ENCODE data around the gene COX7A2.

COX7A2 gene

GRCh38 chr6:75284632-75285282 is 41.2 kb upstream of the COX7A2 start, which contains the start of gene TMEM30A:
Gene TMEM30A, minus strand, starts transcription at chr6:75284792. Its CDS starts 154 bp downstream, at chr6:75284638.
- Histone ChIP-seq H2AFZ (ENCODE audit: low read length) (peak within 1 kb of the TSS; percentile 77), H3K36me3 (replicated peaks; ENCODE audit: insufficient read depth, low read length) (no peaks in the 10 kb centered on the region), H3K4me3 (ENCODE audit: low read length) (peak within 1 kb of the TSS; percentile 85), H3K9me2 (replicated peaks; ENCODE audit: insufficient read depth, low read length) (no peaks in the 10 kb centered on the region), H3K27me3 (replicated peaks; ENCODE audit: insufficient read depth, low read length) (no peaks in the 10 kb centered on the region), H3F3A (ENCODE audit: insufficient read depth, low read length) (peaks cover 6% of the 10 kb centered on the region), H3K4me1 (ENCODE audit: low read length) (peaks cover 13% of the 10 kb centered on the region), H3K79me2 (ENCODE audit: low read length) (peaks cover 48% of the 10 kb centered on the region), H3K4me2 (ENCODE audit: low read depth, low read length) (peak within 1 kb of the TSS; percentile 83), H4K20me1 (ENCODE audit: insufficient read depth, low read length) (peaks cover 5% of the 10 kb centered on the region; the same call in 1 of the 2 replicates), H3K27ac (ENCODE audit: low read length) (peak within 1 kb of the TSS; percentile 72), H3K9me3 (replicated peaks; ENCODE audit: insufficient read depth, low read length) (no peaks in the 10 kb centered on the region), H3K9ac (ENCODE audit: low read length) (peak within 1 kb of the TSS; percentile 71)
- TF ChIP-seq EZH2 (optimal IDR thresholded peaks at IDR 0.05; ENCODE audit: low read depth, low read length) (no peak), EZH2phosphoT487 (IDR thresholded peaks at IDR 0.05; ENCODE audit: low read length) (no peak)
- TF ChIP-seq, protein P1, sequence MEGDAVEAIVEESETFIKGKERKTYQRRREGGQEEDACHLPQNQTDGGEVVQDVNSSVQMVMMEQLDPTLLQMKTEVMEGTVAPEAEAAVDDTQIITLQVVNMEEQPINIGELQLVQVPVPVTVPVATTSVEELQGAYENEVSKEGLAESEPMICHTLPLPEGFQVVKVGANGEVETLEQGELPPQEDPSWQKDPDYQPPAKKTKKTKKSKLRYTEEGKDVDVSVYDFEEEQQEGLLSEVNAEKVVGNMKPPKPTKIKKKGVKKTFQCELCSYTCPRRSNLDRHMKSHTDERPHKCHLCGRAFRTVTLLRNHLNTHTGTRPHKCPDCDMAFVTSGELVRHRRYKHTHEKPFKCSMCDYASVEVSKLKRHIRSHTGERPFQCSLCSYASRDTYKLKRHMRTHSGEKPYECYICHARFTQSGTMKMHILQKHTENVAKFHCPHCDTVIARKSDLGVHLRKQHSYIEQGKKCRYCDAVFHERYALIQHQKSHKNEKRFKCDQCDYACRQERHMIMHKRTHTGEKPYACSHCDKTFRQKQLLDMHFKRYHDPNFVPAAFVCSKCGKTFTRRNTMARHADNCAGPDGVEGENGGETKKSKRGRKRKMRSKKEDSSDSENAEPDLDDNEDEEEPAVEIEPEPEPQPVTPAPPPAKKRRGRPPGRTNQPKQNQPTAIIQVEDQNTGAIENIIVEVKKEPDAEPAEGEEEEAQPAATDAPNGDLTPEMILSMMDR (IDR thresholded peaks at IDR 0.05; ENCODE audit: low read length) = no peak
- DNase-seq = peak; percentile 98

- DNase-seq = no peak
- Histone ChIP-seq H3K9me3 (replicated peaks; ENCODE audit: insufficient read depth, low read length) (no peaks in the 10 kb centered on the region), H3K4me2 (ENCODE audit: low read depth, low read length) (peak overlapping the region; percentile 83), H3K27ac (ENCODE audit: low read length) (peak overlapping the region; percentile 56; the same call in 1 of the 2 replicates), H3K4me3 (ENCODE audit: low read length) (peak overlapping the region; percentile 85), H2AFZ (ENCODE audit: low read length) (peak overlapping the region; percentile 71), H3K9ac (ENCODE audit: low read length) (peak overlapping the region; percentile 71), H3K9me2 (replicated peaks; ENCODE audit: insufficient read depth, low read length) (no peaks in the 10 kb centered on the region), H4K20me1 (ENCODE audit: insufficient read depth, low read length) (peaks cover 5% of the 10 kb centered on the region; the same call in 1 of the 2 replicates), H3F3A (ENCODE audit: insufficient read depth, low read length) (peaks cover 6% of the 10 kb centered on the region), H3K36me3 (replicated peaks; ENCODE audit: insufficient read depth, low read length) (no peaks in the 10 kb centered on the region), H3K27me3 (replicated peaks; ENCODE audit: insufficient read depth, low read length) (no peaks in the 10 kb centered on the region), H3K79me2 (ENCODE audit: low read length) (peaks cover 55% of the 10 kb centered on the region), H3K4me1 (ENCODE audit: low read length) (peaks cover 13% of the 10 kb centered on the region)
- TF ChIP-seq EZH2phosphoT487 (IDR thresholded peaks at IDR 0.05; ENCODE audit: low read length) (no peak), EZH2 (optimal IDR thresholded peaks at IDR 0.05; ENCODE audit: low read depth, low read length) (no peak)
- TF ChIP-seq, protein P1 (IDR thresholded peaks at IDR 0.05; ENCODE audit: low read length) = no peak
These were observed 40.5 kb upstream of the COX7A2 start for GRCh38 chr6:75283907-75284631.

DNA sequence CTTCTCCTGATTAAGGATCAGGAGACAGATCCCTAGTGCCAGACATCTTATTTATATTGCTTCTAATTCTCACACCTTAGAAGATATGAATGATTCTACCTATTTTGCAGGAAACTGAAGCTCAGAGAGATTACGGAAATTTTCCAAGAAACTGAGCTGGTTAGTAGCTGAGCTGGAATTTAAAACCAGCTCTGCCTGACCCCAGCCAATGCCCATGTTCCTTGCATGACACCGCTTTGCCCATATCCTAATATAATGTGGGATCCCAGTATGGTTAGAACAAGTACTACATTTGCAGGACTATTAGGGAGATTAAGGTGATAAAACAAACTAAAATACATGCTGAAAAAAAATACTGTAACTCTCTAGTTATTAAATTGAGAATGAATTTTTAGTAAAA is 39.1 kb upstream of the COX7A2 start:
- Histone ChIP-seq H3K9ac (ENCODE audit: low read length) (peak overlapping the region; percentile 71; the same call in 1 of the 2 replicates), H3K27ac (ENCODE audit: low read length) (no peak overlapping the region), H4K20me1 (ENCODE audit: insufficient read depth, low read length) (peaks cover 9% of the 10 kb centered on the region; the same call in 1 of the 2 replicates)

More for the DNA sequence above, 39.1 kb upstream of the COX7A2 start:
- no peaks in the 10 kb centered on the region for H3K9me2 ChIP-seq (replicated peaks; ENCODE audit: insufficient read depth, low read length)
- TF ChIP-seq EZH2 (optimal IDR thresholded peaks at IDR 0.05; ENCODE audit: low read depth, low read length) = no peak
- TF ChIP-seq EZH2phosphoT487 (IDR thresholded peaks at IDR 0.05; ENCODE audit: low read length) = no peak
- TF ChIP-seq, protein P1 (IDR thresholded peaks at IDR 0.05; ENCODE audit: low read length) = no peak
- peak overlapping the region; percentile 85 for H3K4me3 ChIP-seq (ENCODE audit: low read length)
- H3K79me2 ChIP-seq (ENCODE audit: low read length) = peaks cover 69% of the 10 kb centered on the region
- peaks cover 13% of the 10 kb centered on the region for H3K4me1 ChIP-seq (ENCODE audit: low read length)
- H3K4me2 ChIP-seq (ENCODE audit: low read depth, low read length) = peak overlapping the region; percentile 83
- no peaks in the 10 kb centered on the region for H3K36me3 ChIP-seq (replicated peaks; ENCODE audit: insufficient read depth, low read length)
- peaks cover 6% of the 10 kb centered on the region for H3F3A ChIP-seq (ENCODE audit: insufficient read depth, low read length)
- H3K27me3 ChIP-seq (replicated peaks; ENCODE audit: insufficient read depth, low read length) = no peaks in the 10 kb centered on the region
- no peak overlapping the region for H2AFZ ChIP-seq (ENCODE audit: low read length)
- H3K9me3 ChIP-seq (replicated peaks; ENCODE audit: insufficient read depth, low read length) = no peaks in the 10 kb centered on the region
- DNase-seq = no peak
